Coronary artery (tissue), 2 donors: Measurements from ENCODE around the gene MRPL53.
A peak's percentile ranks its signal among the peaks of the same experiment; 100 is the strongest.
"Not testable (repeated sequence)": the region's sequence is repeated elsewhere in the genome, so short reads cannot be mapped to it uniquely, and the experiment has no call there.

Experiments used
- DNase-seq: peaks from one replicate; pipeline ENCODE4 v3.0.0-alpha.2; 2017; ENCODE audit warnings: low spot score
- H3K27ac ChIP-seq, 2 donors: fragments of 200-600 bp; sonication (generic); one replicate each; pipeline ENCODE4 v1.5.1; 2016 to 2019
- H3K4me3 ChIP-seq: fragments of 200-600 bp; sonication (generic); 2 replicates; pipeline ENCODE4 v1.5.1; 2016; ENCODE audit warnings: mild to moderate bottlenecking, moderate library complexity
- CTCF ChIP-seq: fragments of 200-600 bp; sonication (generic); IDR thresholded peaks from one replicate; pipeline ENCODE4 v1.5.1; 2019; ENCODE audit warnings: antibody characterized with exemption

Gene MRPL53

DNA sequence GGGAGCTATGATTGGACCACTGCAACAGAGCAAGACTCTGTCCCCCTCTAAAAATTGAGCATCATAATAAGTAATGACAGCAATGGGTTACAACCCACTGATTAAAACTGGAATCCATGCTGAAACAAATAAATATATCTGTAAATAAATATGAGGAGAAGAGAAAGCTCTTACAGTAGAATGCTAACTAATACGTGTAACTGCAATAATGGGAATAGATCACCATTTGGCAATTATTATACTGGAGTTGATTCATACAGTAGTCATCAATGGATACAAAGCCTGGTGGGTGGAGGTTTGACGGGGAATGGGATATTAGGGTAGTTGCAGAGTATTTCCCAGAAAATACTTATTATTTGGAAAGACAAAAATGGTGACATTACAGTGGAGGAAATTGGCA is 23.7 kb downstream of the MRPL53 start:
- TF ChIP-seq CTCF = no peak
- H3K4me3 ChIP-seq = no peak overlapping the region
- no peak overlapping the region for H3K27ac ChIP-seq
- DNase-seq = no peak

DNA sequence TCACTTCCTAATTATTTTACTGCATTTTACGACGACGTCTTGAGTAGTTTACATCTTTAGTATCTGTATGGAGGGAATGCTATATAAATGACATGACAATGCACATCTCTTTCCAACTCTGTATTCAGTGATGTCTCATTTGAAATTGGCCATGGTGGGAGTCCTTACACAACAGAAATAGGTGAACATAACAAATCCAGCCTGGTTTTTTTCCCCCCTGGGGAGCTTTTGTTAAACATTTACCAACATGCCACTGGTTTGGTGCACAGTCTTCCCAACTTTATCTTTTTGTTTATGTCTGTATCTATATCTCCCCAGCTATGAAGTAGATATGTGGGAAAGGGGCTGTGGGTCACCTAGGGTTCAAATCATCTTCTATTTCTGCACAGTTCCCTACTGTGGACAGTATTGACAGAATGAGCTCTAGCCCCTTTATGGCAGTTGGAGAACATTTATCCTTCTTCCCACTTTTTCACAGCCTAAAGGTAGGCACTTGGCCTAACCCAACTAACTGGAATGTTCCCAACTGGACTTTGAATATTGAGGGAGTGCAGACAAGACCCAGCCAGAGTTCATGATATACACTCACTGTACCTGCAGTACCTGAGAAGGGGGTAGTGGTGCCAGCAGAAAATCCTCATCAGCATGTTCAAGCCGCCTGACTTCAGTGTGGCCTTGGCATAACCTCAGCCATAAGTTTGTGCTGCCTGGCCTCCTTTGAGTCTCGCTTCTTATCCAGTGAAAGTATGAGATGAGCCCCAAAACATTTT is 25.1 kb downstream of the MRPL53 start:
- TF ChIP-seq CTCF = no peak
- no peak overlapping the region for H3K4me3 ChIP-seq
- DNase-seq = no peak
- no peak overlapping the region for H3K27ac ChIP-seq

- TF ChIP-seq CTCF = no peak
- DNase-seq = no peak
- no peak overlapping the region for H3K4me3 ChIP-seq
- no peak overlapping the region for H3K27ac ChIP-seq
Measured at GRCh38 chr2:74444498-74445318, 27.8 kb downstream of the MRPL53 start.

GRCh38 chr2:74442483-74443297 is 29.8 kb downstream of the MRPL53 start:
- H3K4me3 ChIP-seq = peak overlapping the region; percentile 77
- DNase-seq, H3K27ac ChIP-seq: not testable (repeated sequence)

DNA sequence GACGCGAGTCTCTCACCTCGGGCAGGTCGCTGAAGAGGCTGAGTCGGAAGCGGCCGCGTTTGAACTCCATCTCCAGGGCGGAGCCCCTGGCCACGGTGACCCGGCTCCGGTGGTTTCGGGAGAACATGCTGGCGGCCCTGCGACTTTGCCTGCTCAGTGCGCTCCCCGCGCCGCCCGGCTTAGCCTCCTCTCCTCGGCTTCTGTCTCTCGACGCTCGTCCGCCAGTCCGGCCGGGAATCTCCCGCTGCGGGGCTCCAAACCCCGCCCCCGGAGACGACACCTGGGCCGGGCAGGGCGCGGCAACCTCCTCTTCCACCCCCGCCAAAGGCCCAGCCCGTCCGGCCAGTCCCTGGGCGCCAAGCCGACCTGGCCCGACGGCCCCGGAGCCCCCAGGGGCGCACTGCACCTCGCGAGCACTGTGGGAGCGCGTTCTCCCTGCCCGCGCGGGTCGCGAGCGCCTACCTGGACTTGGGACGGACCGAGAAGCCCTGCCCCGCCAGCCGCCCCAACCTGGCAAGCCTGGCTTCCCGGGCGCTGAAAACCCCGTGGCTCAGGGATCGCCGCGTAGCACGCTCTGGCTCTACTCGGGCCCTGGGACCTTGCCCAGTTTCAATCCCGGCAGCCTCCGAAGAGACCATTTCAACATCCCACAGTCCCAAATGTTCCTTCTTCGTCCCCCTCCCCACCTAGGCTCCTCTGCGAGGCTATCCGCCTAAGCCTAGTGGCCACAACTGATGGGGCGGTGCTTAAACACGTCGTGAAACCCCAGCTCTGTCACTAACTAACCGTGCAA is 30.6 kb downstream of the MRPL53 start, which contains the start of gene RTKN:
Gene RTKN, minus strand, starts transcription at position 248 of the 793 bp plus-strand sequence. Its CDS starts 121 bp downstream, at position 127.
- DNase-seq = no peak
- Histone ChIP-seq H3K27ac (peak within 1 kb of the TSS; percentile 50 to 86), H3K4me3 (peak within 1 kb of the TSS; percentile 77)
- no peak for TF ChIP-seq CTCF

- Histone ChIP-seq H3K27ac (peak overlapping the region; percentile 50 to 86), H3K4me3 (peak overlapping the region; percentile 77)
- no peak for TF ChIP-seq CTCF
- DNase-seq = no peak
Measured at GRCh38 chr2:74441170-74441689, 31.2 kb downstream of the MRPL53 start.
